T-cell (primary cell): ENCODE results near the gene SGCB. TPM values are rescaled to one million over a fixed set of nuclear protein-coding genes. Genes with fewer than 3 reads are reported as not detected.

Source experiments
- ATAC-seq, 4 experiments: fragments of 200-7000 bp in 3 of 4; fragments of 150-1000 bp in 1 of 4; cut with Tn5 transposase; replicated peaks in 1 of 4; 1 replicate in 3 of 4; 2 replicates in 1 of 4; pipeline ENCODE4 v1.10.0; 2021; ENCODE audit warnings: moderate library complexity in 3 of 4, mild to moderate bottlenecking in 2 of 4, moderate number of reproducible peaks in 1 of 4
- CTCF ChIA-PET, 2 donors: fragments of 300-600 bp; sonication (Branson Sonifier 250); formaldehyde crosslinking; loops; one replicate each; lab custom pipeline; 2022; ENCODE audit warnings: antibody characterized with exemption in 2 of 2; lab: Charles Lee
- POLR2A ChIA-PET, 2 donors: fragments of 300-600 bp; sonication (Branson Sonifier 250); formaldehyde crosslinking; loops; one replicate each; lab custom pipeline; 2022; ENCODE audit warnings: antibody characterized with exemption in 2 of 2; lab: Charles Lee
- DNase-seq, 35 experiments: peaks; one replicate each; pipeline versions ENCODE4 v3.0.0 to v3.0.0-alpha.2; 2013 to 2023
- H3K27ac ChIP-seq: one replicate; pipeline ENCODE4 v1.5.1; 2013; ENCODE audit warnings: low read length
- H3K27me3 ChIP-seq, 2 experiments: replicated peaks in 1 of 2; 1 replicate in 1 of 2; 2 replicates in 1 of 2; pipeline versions ENCODE4 v1.6.1 to v1.7.0; 2013; ENCODE audit warnings: low read length in 1 of 2, mixed read lengths in 1 of 2; ENCODE audit not compliant: control insufficient read depth in 2 of 2, insufficient read depth in 2 of 2; ENCODE audit errors: extremely low read depth in 1 of 2
- H3K36me3 ChIP-seq, 2 donors: 1 replicate in 1 of 2; 2 replicates in 1 of 2; pipeline versions ENCODE4 v1.6.1 to v1.7.0; 2013; ENCODE audit warnings: low read length in 1 of 2; ENCODE audit not compliant: control insufficient read depth in 2 of 2, insufficient read depth in 1 of 2; ENCODE audit errors: extremely low read depth in 1 of 2
- H3K4me1 ChIP-seq, 2 experiments: 1 replicate in 1 of 2; 2 replicates in 1 of 2; pipeline versions ENCODE4 v1.6.1 to v1.7.0; 2013; ENCODE audit warnings: low read length in 2 of 2, mixed read lengths in 1 of 2; ENCODE audit not compliant: insufficient read depth in 2 of 2, control insufficient read depth in 1 of 2; ENCODE audit errors: extremely low read depth in 1 of 2
- H3K4me3 ChIP-seq, 2 donors: 1 replicate in 1 of 2; 2 replicates in 1 of 2; pipeline versions ENCODE4 v1.5.1 to v1.7.0; 2013; ENCODE audit warnings: mild to moderate bottlenecking in 2 of 2, low read length in 1 of 2, moderate library complexity in 1 of 2; ENCODE audit not compliant: control insufficient read depth in 1 of 2; ENCODE audit errors: extremely low read depth in 1 of 2
- H3K9me3 ChIP-seq: 2 replicates; pipeline ENCODE4 v1.7.0; 2013
- H3K27ac Mint-ChIP-seq, 2 donors: one replicate each; pipeline ENCODE4 v1.8.0; 2020 to 2021; ENCODE audit warnings: mild to moderate bottlenecking in 2 of 2, mixed read lengths in 2 of 2
- H3K27me3 Mint-ChIP-seq, 2 donors: one replicate each; pipeline ENCODE4 v1.8.0; 2021 to 2022; ENCODE audit warnings: mixed read lengths in 2 of 2
- H3K36me3 Mint-ChIP-seq: one replicate; pipeline ENCODE4 v1.8.0; 2021; ENCODE audit warnings: mixed read lengths
- H3K4me1 Mint-ChIP-seq, 3 donors: one replicate each; pipeline ENCODE4 v1.8.0; 2020 to 2022; ENCODE audit warnings: mixed read lengths in 3 of 3, mild to moderate bottlenecking in 1 of 3
- H3K4me3 Mint-ChIP-seq, 3 donors: one replicate each; pipeline ENCODE4 v1.8.0; 2020 to 2022; ENCODE audit warnings: mild to moderate bottlenecking in 3 of 3, mixed read lengths in 3 of 3, moderate library complexity in 3 of 3
- H3K9me3 Mint-ChIP-seq, 3 donors: one replicate each; pipeline ENCODE4 v1.8.0; 2020 to 2022; ENCODE audit warnings: mixed read lengths in 3 of 3
- WGBS: methylation state at CpG from one replicate; pipeline ENCODE4 v1.1.5; 2013; ENCODE audit warnings: missing lambda C conversion rate; ENCODE audit not compliant: insufficient coverage; 5-methylcytosine and 5-hydroxymethylcytosine counted together
- total RNA-seq, 35 experiments: library from RNA in 6 of 35; stranded (reverse) in 6 of 35; fragments of 120-200 nt in 1 of 35; gene quantifications; one replicate each; pipeline versions ENCODE4 v1.2.1 to v1.2.4 and lab custom pipeline; 2013 to 2026

SGCB gene
- total RNA-seq, 5 donors from 2014 or later (not counting 1 experiment from before 2014, with no cell fraction given): 5.1 to 8.8 (median 7.7) TPM

GRCh38 chr4:52069571-52069970 lies 31.5 kb upstream of the SGCB start:
- ChIA-PET CTCF (no interaction called here), POLR2A (no interaction called here)
- Mint-ChIP-seq H3K27ac (no peak overlapping the region), H3K4me3 (no peak overlapping the region), H3K9me3 (peaks cover 0 to 6% (median 0%) of the 10 kb centered on the region in 3 donors), H3K27me3 (peaks cover 47 to 58% of the 10 kb centered on the region in 2 donors), H3K36me3 (no peaks in the 10 kb centered on the region), H3K4me1 (no peaks in the 10 kb centered on the region)
- H3K4me3 ChIP-seq: no peak overlapping the region
- WGBS: 80% methylated on average over 1 of the region's 1 CpG
- peaks cover 0 to 8% of the 10 kb centered on the region in 2 experiments for H3K27me3 ChIP-seq
- H3K4me1 ChIP-seq: no peaks in the 10 kb centered on the region
- no peaks in the 10 kb centered on the region for H3K36me3 ChIP-seq
- H3K9me3 ChIP-seq: no peaks in the 10 kb centered on the region
- ATAC-seq (no peak), DNase-seq (no peak)
- H3K27ac ChIP-seq: no peak overlapping the region

DNA sequence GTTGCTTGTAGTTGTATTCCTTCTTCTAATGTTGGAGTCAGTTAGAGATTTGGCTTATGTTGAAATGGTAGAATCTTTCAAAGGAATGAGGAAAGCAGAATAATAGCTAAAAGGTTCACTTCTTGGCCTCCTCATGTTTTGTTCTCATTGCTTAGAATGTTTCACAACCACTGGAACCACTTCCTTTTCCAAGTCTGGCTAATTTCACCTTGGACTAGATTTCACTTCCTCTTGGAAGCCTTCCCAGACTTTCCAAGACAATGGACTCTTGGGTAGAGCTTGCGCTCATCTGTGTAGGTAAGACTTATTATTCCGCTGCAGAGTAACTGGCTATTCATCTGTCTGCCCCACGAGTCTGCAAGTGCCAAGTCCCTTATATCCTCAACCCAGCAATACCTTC lies 21.3 kb upstream of the SGCB start:
- Mint-ChIP-seq H3K27me3 (peaks cover 18 to 25% of the 10 kb centered on the region in 2 donors), H3K4me3 (no peak overlapping the region), H3K27ac (no peak overlapping the region), H3K4me1 (no peaks in the 10 kb centered on the region), H3K36me3 (no peaks in the 10 kb centered on the region), H3K9me3 (no peaks in the 10 kb centered on the region)
- DNase-seq (no peak), ATAC-seq (no peak)
- Histone ChIP-seq H3K27me3 (no peaks in the 10 kb centered on the region), H3K27ac (no peak overlapping the region), H3K4me3 (no peak overlapping the region), H3K9me3 (no peaks in the 10 kb centered on the region), H3K36me3 (no peaks in the 10 kb centered on the region), H3K4me1 (no peaks in the 10 kb centered on the region)
- CTCF ChIA-PET: no interaction called here
- POLR2A ChIA-PET: no interaction called here
- WGBS: no CpG with 5 or more reads among the region's 3 CpGs

DNA sequence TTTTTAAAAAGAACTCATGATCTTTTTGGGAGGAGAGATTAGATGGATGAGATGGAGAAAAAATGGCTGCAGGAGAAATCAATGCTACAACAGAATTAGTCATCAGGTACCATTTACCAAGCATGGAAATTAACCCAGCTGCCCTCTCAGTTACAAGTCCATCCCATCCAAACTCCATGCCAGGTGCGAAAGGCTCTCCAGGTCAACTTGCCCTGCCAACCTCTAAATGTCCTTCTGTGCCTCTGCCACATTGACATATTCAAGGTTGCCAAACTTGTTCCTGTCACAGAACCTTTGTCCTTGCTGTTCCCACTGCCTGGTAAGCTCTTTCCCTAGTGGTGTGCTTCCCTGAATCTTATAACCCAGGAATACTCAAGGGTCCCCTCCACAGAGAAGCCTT lies 20.2 kb upstream of the SGCB start:
- DNase-seq (no peak), ATAC-seq (no peak)
- WGBS: 80% methylated on average over 1 of the region's 1 CpG
- H3K4me1 ChIP-seq: no peaks in the 10 kb centered on the region
- Mint-ChIP-seq H3K9me3 (no peaks in the 10 kb centered on the region), H3K36me3 (no peaks in the 10 kb centered on the region), H3K4me3 (no peak overlapping the region), H3K27me3 (peaks cover 28 to 34% of the 10 kb centered on the region in 2 donors), H3K4me1 (no peaks in the 10 kb centered on the region), H3K27ac (no peak overlapping the region)
- peaks cover 3% of the 10 kb centered on the region in 2 experiments for H3K27me3 ChIP-seq
- H3K27ac ChIP-seq: no peak overlapping the region
- H3K9me3 ChIP-seq: no peaks in the 10 kb centered on the region
- ChIA-PET CTCF (no interaction called here), POLR2A (no interaction called here)
- H3K4me3 ChIP-seq: no peak overlapping the region
- no peaks in the 10 kb centered on the region for H3K36me3 ChIP-seq

GRCh38 chr4:52057196-52057595 lies 19.1 kb upstream of the SGCB start:
- Mint-ChIP-seq H3K4me3 (no peak overlapping the region), H3K36me3 (no peaks in the 10 kb centered on the region), H3K4me1 (peaks cover 5% of the 10 kb centered on the region in 3 donors), H3K27ac (no peak overlapping the region), H3K9me3 (no peaks in the 10 kb centered on the region), H3K27me3 (peaks cover 39 to 43% of the 10 kb centered on the region in 2 donors)
- Histone ChIP-seq H3K27ac (no peak overlapping the region), H3K36me3 (no peaks in the 10 kb centered on the region), H3K9me3 (no peaks in the 10 kb centered on the region), H3K4me1 (peaks cover 0 to under 1% of the 10 kb centered on the region in 2 experiments), H3K4me3 (no peak overlapping the region), H3K27me3 (peaks cover 3 to 10% of the 10 kb centered on the region in 2 experiments)
- DNase-seq (no peak), ATAC-seq (no peak)
- ChIA-PET POLR2A (no interaction called here), CTCF (no interaction called here)

DNA sequence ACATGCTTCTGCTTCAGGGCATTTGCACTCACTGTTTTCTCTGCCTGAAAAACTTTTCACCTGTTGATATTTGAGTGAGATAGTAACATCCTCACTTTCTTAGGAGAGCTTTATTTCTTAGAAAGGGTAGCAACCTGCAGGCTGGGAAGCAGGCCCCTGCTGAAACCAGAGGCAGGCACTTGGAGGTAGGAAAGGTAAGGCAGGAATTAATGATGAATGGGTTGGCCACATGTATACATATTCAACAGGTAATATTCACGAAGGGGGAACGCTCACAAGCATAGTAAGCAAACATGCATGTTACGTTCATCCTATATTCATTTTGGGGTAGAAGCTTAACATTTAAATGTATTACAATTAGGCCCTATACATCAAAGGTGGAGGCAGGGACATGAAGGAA lies 16.2 kb upstream of the SGCB start:
- Histone ChIP-seq H3K4me1 (peaks cover 0 to 9% of the 10 kb centered on the region in 2 experiments), H3K36me3 (no peaks in the 10 kb centered on the region), H3K9me3 (no peaks in the 10 kb centered on the region), H3K4me3 (no peak overlapping the region), H3K27ac (no peak overlapping the region), H3K27me3 (peaks cover 12 to 18% of the 10 kb centered on the region in 2 experiments)
- peaks cover 11 to 18% (median 18%) of the 10 kb centered on the region in 3 donors for H3K4me1 Mint-ChIP-seq
- DNase-seq (no peak), ATAC-seq (no peak)
- no peaks in the 10 kb centered on the region for H3K9me3 Mint-ChIP-seq
- no CpG with 5 or more reads among the region's 3 CpGs for WGBS
- H3K27ac Mint-ChIP-seq: no peak overlapping the region
- ChIA-PET POLR2A (no interaction called here), CTCF (no interaction called here)
- no peak overlapping the region for H3K4me3 Mint-ChIP-seq
- no peaks in the 10 kb centered on the region for H3K36me3 Mint-ChIP-seq
- H3K27me3 Mint-ChIP-seq: peaks cover 52 to 55% of the 10 kb centered on the region in 2 donors

DNA sequence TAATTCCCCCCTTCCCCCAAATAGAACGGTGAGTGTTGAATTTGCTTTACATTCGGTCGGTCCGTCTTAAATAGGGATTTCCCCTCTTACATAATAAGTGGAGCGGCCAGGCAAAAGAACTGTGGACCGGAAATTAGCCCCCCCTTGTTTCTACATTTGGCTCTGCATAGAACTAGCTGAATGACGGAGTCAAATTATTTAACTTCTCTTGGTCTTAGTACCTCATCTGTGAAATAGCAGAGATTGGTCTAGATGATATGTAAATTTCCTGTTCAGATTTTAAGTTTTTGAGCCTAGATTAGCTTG lies 14.3 kb upstream of the SGCB start:
- peaks cover 11 to 18% (median 18%) of the 10 kb centered on the region in 3 donors for H3K4me1 Mint-ChIP-seq
- H3K36me3 Mint-ChIP-seq: no peaks in the 10 kb centered on the region
- H3K4me3 Mint-ChIP-seq: peak overlapping the region in 1 of 3 donors; percentile 64
- H3K27me3 Mint-ChIP-seq: peaks cover 62 to 65% of the 10 kb centered on the region in 2 donors
- ATAC-seq (no peak), DNase-seq (no peak)
- H3K4me3 ChIP-seq: no peak overlapping the region
- ChIA-PET POLR2A (no interaction called here), CTCF (no interaction called here)
- no peaks in the 10 kb centered on the region for H3K36me3 ChIP-seq
- H3K27ac Mint-ChIP-seq: no peak overlapping the region
- no peaks in the 10 kb centered on the region for H3K9me3 Mint-ChIP-seq
- H3K9me3 ChIP-seq: no peaks in the 10 kb centered on the region
- H3K27ac ChIP-seq: no peak overlapping the region
- H3K4me1 ChIP-seq: peaks cover 0 to 9% of the 10 kb centered on the region in 2 experiments
- no CpG with 5 or more reads among the region's 7 CpGs for WGBS
- H3K27me3 ChIP-seq: peaks cover 18 to 21% of the 10 kb centered on the region in 2 experiments
